K562 (cell line): ENCODE data around the gene IQGAP3. TPM values are rescaled to one million over a fixed set of nuclear protein-coding genes. Genes with fewer than 3 reads are reported as not detected.

Experiments
- ATAC-seq: fragments of 200-7000 bp; cut with Tn5 transposase; 3 replicates; pipeline ENCODE4 v1.9.1; 2020; ENCODE audit warnings: moderate library complexity
- BruUV-seq: library from RNA; stranded (reverse); fragments of 400-500 nt; replicated peaks from 2 replicates; lab custom pipeline; 2021; lab: Mats Ljungman, UMichigan
- CTCF ChIA-PET: fragments of 300-600 bp; formaldehyde crosslinking; extraction: SDS; loops from one replicate; lab custom pipeline; 2021; ENCODE audit warnings: low intra/inter-chr PET ratio; lab: Yijun Ruan, JAX
- POLR2A ChIA-PET: fragments of 300-600, 350-650 bp; sonication (Branson Sonifier 250); formaldehyde crosslinking; extraction: SDS; loops from one replicate; lab custom pipeline; 2021; ENCODE audit warnings: antibody characterized with exemption, inconsistent platforms; lab: Yijun Ruan, JAX
- DNase-seq, 4 experiments: peaks; one replicate each; pipeline versions ENCODE4 v3.0.0 to v3.0.0-alpha.2; 2011 to 2018; ENCODE audit warnings: low spot score in 3 of 4, mixed read lengths in 3 of 4; ENCODE audit errors: extremely low read depth in 1 of 4
- FAIRE-seq: peaks from 2 replicates; lab custom pipeline; 2011; peaks lifted over from hg19 to GRCh38; lab: Jason Lieb, UNC
- H2AFZ ChIP-seq: 2 replicates; pipeline ENCODE4 v1.6.0; 2011; ENCODE audit warnings: low read depth, low read length, control low read depth, inconsistent platforms
- H3K27ac ChIP-seq: fragments of 200-600 bp; 3 replicates; pipeline ENCODE4 v1.8.0; 2011; ENCODE audit warnings: low read depth, mild to moderate bottlenecking, control low read depth, inconsistent platforms, low read length, moderate library complexity, mixed read lengths; ENCODE audit errors: extremely low read depth
- H3K27me3 ChIP-seq, 2 experiments: fragments of 300-600 bp in 1 of 2; 2 replicates in 1 of 2; 3 replicates in 1 of 2; pipeline versions ENCODE4 v1.6.0 to v1.8.0; 2011; ENCODE audit warnings: inconsistent platforms in 2 of 2, low read length in 2 of 2, mild to moderate bottlenecking in 1 of 2, mixed read lengths in 1 of 2, moderate library complexity in 1 of 2; ENCODE audit not compliant: control insufficient read depth in 2 of 2, insufficient read depth in 2 of 2
- H3K36me3 ChIP-seq: fragments of 300-600 bp; 3 replicates; pipeline ENCODE4 v1.8.0; 2011; ENCODE audit warnings: mild to moderate bottlenecking, low read length, inconsistent platforms; ENCODE audit not compliant: control insufficient read depth, insufficient read depth
- H3K4me1 ChIP-seq, 2 experiments: fragments of 200-600 bp in 1 of 2; replicated peaks in 1 of 2; 2 replicates in 1 of 2; 3 replicates in 1 of 2; pipeline versions ENCODE4 v1.5.1 to v1.8.0; 2011; ENCODE audit warnings: inconsistent platforms in 2 of 2, low read length in 2 of 2, mild to moderate bottlenecking in 1 of 2, mixed read lengths in 1 of 2, moderate library complexity in 1 of 2; ENCODE audit not compliant: control insufficient read depth in 2 of 2, insufficient read depth in 2 of 2
- H3K4me2 ChIP-seq: 2 replicates; pipeline ENCODE4 v1.6.1; 2011; ENCODE audit warnings: low read length, control low read depth, inconsistent platforms, mixed read lengths; ENCODE audit not compliant: insufficient read depth
- H3K4me3 ChIP-seq: fragments of 200-600 bp; sonication (generic), shearing (Covaris generic); 2 replicates; pipeline ENCODE4 v1.5.1; 2016; ENCODE audit warnings: control low read depth, inconsistent platforms
- H3K79me2 ChIP-seq: fragments of 200-600 bp; 3 replicates; pipeline ENCODE4 v1.8.0; 2011; ENCODE audit warnings: low read length, inconsistent platforms; ENCODE audit not compliant: control insufficient read depth, insufficient read depth
- H3K9ac ChIP-seq, 2 experiments: 2 replicates each; pipeline versions ENCODE4 v1.6.0 to v1.6.1; 2011; ENCODE audit warnings: low read depth in 2 of 2, low read length in 2 of 2, control low read depth in 1 of 2, inconsistent platforms in 1 of 2, mild to moderate bottlenecking in 1 of 2, mixed read lengths in 1 of 2; ENCODE audit not compliant: insufficient read depth in 1 of 2
- H3K9me1 ChIP-seq: one replicate; pipeline ENCODE4 v1.6.0; 2011; ENCODE audit warnings: inconsistent platforms, mild to moderate bottlenecking, low read length, moderate library complexity; ENCODE audit not compliant: control insufficient read depth, insufficient read depth
- H3K9me3 ChIP-seq: replicated peaks from 2 replicates; pipeline ENCODE4 v1.5.1; 2011; ENCODE audit warnings: low read depth, low read length, inconsistent platforms; ENCODE audit not compliant: control insufficient read depth, insufficient read depth
- H4K20me1 ChIP-seq: replicated peaks from 2 replicates; pipeline ENCODE4 v1.6.1; 2011; ENCODE audit warnings: low read length, inconsistent platforms, mixed read lengths; ENCODE audit not compliant: control insufficient read depth, insufficient read depth
- FUS ChIP-seq: fragments of 200-400 bp; formaldehyde crosslinking; optimal IDR thresholded peaks from 2 replicates; pipeline ENCODE3; 2017; ENCODE audit warnings: low read depth, low read length
- IFI16 ChIP-seq: fragments of 250-450 bp; sonication (Bioruptor Pico); IDR thresholded peaks from 2 replicates; pipeline ENCODE4 v2.1.2; 2022; ENCODE audit warnings: mild to moderate bottlenecking, inconsistent platforms
- NELFE ChIP-seq: IDR thresholded peaks from 2 replicates; pipeline ENCODE4 v1.6.1; 2011; ENCODE audit warnings: mild to moderate bottlenecking; ENCODE audit not compliant: insufficient read depth, insufficient read length
- RNF2 ChIP-seq: sonication (generic); IDR thresholded peaks from 2 replicates; pipeline ENCODE4 v1.6.1; 2016
- SOX6 ChIP-seq: fragments of 450-650 bp; IDR thresholded peaks from 2 replicates; pipeline ENCODE4 v1.6.1; 2014; ENCODE audit warnings: mild to moderate bottlenecking
- ZFP36 ChIP-seq: fragments of 150-350 bp; IDR thresholded peaks from 2 replicates; pipeline ENCODE4 v1.6.1; 2018; ENCODE audit warnings: low read length, low read depth; ENCODE audit not compliant: partially characterized antibody
- WGBS: fragments of 100-300 bp; shearing (Covaris generic); methylation state at CpG from one replicate; pipeline ENCODE4 v1.1.6; 2016; ENCODE audit warnings: low coverage, mixed read lengths; ENCODE audit not compliant: insufficient coverage; ENCODE audit errors: missing lambda C conversion rate; 5-methylcytosine and 5-hydroxymethylcytosine counted together
- in situ Hi-C: fragments of 300-500 bp; cut with MboI; formaldehyde crosslinking; loops from 4 replicates; pipeline ENCODE4 v1.15.0; 2018; ENCODE audit warnings: inconsistent platforms, mixed read lengths
- intact Hi-C: fragments of 100-400 bp; cut with micrococcal nuclease; formaldehyde crosslinking; loops from 2 replicates; pipeline ENCODE4 v1.14.2; 2022
- polyA plus RNA-seq, 8 experiments: library from polyadenylated mRNA; depleted of rRNA in 4 of 8; stranded (reverse) in 5 of 8; unstranded in 3 of 8; fragments of >200 nt; fragmentation: Nextera tagmentation in 2 of 8; fragmentation: Illumina TruSeq in 1 of 8; extraction: Ambion mirVana in 2 of 8; extraction: Trizol in 1 of 8; gene quantifications; 2 replicates each; pipeline versions ENCODE4 v1.2.1 to v1.2.3, GENCODE V29; 2011 to 2014; ENCODE audit warnings: inconsistent platforms in 1 of 8, missing spikeins in 1 of 8
- total RNA-seq, 7 experiments: library from RNA; depleted of rRNA in 6 of 7; stranded (reverse); fragments of >200 nt in 6 of 7; fragmentation: Illumina TruSeq in 2 of 7; extraction: Trizol in 2 of 7; gene quantifications; 2 replicates each; pipeline versions ENCODE4 v1.2.1 to v1.2.3, GENCODE V29; 2011 to 2021; ENCODE audit warnings: low replicate concordance in 1 of 7
- TF ChIP-seq, protein P1 (sequence below): fragments of 450-650 bp; IDR thresholded peaks from 2 replicates; pipeline ENCODE4 v1.6.1; 2017; ENCODE audit warnings: mild to moderate bottlenecking, moderate library complexity
- TF ChIP-seq, protein P2 (sequence below): fragments of 450-650 bp; IDR thresholded peaks from 2 replicates; pipeline ENCODE4 v1.6.1; 2018; ENCODE audit warnings: mild to moderate bottlenecking, low read depth; ENCODE audit not compliant: partially characterized antibody

Gene IQGAP3
- total and polyA plus RNA-seq, 9 of the 15 experiments (the other 6 are each of a cell fraction or from before 2014, with no cell fraction given), result 1.4 to 16.6 (median 11.9) TPM

DNA sequence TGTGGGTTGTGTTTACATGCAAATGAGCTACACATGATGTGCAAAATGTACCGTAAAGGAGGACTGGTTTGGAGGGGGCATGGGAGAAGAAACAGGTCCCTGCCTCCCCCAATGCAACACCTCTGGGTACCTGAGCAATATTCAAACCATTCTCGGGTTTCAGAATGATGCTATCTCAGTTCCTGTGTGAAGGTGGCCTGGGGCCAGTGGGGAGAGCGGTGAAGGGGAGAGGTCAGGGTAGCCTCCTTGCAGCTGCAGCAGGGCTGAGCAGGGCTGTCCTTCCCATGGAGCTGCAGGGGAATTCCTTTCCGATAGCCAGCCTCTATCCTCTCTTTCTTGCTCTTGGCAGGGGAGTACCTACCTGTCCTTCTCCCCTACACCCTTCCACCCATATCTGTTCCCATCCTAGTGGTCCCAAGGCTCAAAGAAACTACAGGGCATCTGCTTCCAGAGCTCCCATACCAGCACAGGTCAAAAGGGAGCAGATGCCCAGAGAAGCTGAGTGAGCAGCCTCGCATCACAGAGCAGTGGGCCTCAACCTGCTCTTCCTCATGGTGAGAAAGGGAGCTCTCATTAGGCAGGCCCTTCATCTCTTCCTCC is 83.7 kb downstream of the IQGAP3 start:
- Histone ChIP-seq H3K27me3 (no peaks in the 10 kb centered on the region), H3K27ac (no peak overlapping the region), H3K9me1 (peaks cover 17% of the 10 kb centered on the region), H3K36me3 (no peaks in the 10 kb centered on the region; the same call in 2 of the 3 replicates), H3K9me3 (no peaks in the 10 kb centered on the region), H2AFZ (no peak overlapping the region), H3K4me1 (peaks cover 52 to 55% of the 10 kb centered on the region in 2 experiments), H3K9ac (peak overlapping the region in 1 of 2 experiments; percentile 86; a peak in 2 of 4 replicates), H3K4me2 (no peak overlapping the region; the same call in 1 of the 2 replicates), H3K79me2 (peaks cover 71% of the 10 kb centered on the region), H3K4me3 (no peak overlapping the region), H4K20me1 (peaks cover 44% of the 10 kb centered on the region)
- 68% methylated on average over 5 of the region's 5 CpGs for WGBS
- CTCF ChIA-PET, result no interaction called here
- intact Hi-C loops, result loop anchor here (1.0 to 10.0 kb wide), 2 partner anchors 12 to 56 kb away; partner anchors contain the start of gene MEF2D
- TF ChIP-seq ZFP36 (peak; percentile 4), IFI16 (CRISPR knock-in tag) (no peak)
- ATAC-seq (no peak), DNase-seq (no peak), FAIRE-seq (no peak)
- POLR2A ChIA-PET, result interaction anchor here (0.5 to 7.3 kb wide), 2 partner anchors 12 to 93 kb away, joined by 3 to 62 read pairs; partner anchors contain the start of gene MEF2D
- in situ Hi-C loops, result no loop called here
- BruUV-seq, result no TSS peak

DNA sequence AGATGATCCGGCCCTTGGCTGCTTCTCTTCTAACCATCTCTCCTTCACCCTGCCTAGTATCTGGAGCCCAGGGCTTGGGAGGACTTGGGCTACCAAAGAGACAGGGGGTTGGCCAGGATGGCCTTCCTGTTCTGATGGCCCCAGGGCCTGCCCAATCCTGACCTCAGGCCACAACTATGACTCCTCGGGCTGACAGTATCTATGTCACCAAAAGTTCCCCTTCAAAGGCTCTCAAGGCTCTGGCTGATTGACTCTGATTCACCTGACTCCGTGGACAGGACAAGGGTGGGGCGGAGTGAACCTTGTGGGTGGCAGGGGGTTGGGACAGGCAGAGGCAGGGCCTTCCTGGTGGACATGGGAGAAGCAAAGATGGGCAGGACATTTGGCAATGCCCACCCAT is 84.5 kb downstream of the IQGAP3 start:
- Histone ChIP-seq H3K27me3 (no peaks in the 10 kb centered on the region), H3K9me1 (peaks cover 17% of the 10 kb centered on the region), H3K9me3 (no peaks in the 10 kb centered on the region), H3K36me3 (peaks cover 3% of the 10 kb centered on the region; the same call in 2 of the 3 replicates), H4K20me1 (peaks cover 36% of the 10 kb centered on the region), H3K4me3 (no peak overlapping the region), H3K79me2 (peaks cover 63% of the 10 kb centered on the region), H3K27ac (no peak overlapping the region), H3K9ac (peak overlapping the region in 1 of 2 experiments; percentile 73; a peak in 2 of 4 replicates), H3K4me1 (peaks cover 44 to 47% of the 10 kb centered on the region in 2 experiments), H2AFZ (no peak overlapping the region), H3K4me2 (no peak overlapping the region)
- TF ChIP-seq, protein P1, sequence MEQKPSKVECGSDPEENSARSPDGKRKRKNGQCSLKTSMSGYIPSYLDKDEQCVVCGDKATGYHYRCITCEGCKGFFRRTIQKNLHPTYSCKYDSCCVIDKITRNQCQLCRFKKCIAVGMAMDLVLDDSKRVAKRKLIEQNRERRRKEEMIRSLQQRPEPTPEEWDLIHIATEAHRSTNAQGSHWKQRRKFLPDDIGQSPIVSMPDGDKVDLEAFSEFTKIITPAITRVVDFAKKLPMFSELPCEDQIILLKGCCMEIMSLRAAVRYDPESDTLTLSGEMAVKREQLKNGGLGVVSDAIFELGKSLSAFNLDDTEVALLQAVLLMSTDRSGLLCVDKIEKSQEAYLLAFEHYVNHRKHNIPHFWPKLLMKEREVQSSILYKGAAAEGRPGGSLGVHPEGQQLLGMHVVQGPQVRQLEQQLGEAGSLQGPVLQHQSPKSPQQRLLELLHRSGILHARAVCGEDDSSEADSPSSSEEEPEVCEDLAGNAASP, result no peak
- TF ChIP-seq, protein P2, sequence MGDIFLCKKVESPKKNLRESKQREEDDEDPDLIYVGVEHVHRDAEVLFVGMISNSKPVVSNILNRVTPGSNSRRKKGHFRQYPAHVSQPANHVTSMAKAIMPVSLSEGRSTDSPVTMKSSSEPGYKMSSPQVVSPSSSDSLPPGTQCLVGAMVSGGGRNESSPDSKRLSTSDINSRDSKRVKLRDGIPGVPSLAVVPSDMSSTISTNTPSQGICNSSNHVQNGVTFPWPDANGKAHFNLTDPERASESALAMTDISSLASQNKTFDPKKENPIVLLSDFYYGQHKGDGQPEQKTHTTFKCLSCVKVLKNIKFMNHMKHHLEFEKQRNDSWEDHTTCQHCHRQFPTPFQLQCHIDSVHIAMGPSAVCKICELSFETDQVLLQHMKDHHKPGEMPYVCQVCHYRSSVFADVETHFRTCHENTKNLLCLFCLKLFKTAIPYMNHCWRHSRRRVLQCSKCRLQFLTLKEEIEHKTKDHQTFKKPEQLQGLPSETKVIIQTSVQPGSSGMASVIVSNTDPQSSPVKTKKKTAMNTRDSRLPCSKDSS, result no peak
- no peak for TF ChIP-seq FUS
- no peak for TF ChIP-seq RNF2
- TF ChIP-seq SOX6, result no peak
- no peak for TF ChIP-seq NELFE
- in situ Hi-C loops (no loop called here), intact Hi-C loops (loop anchor here (10.0 kb wide), 1 partner anchor 57 kb away; no protein-coding TSS in a partner anchor)
- BruUV-seq, result no TSS peak
- CTCF ChIA-PET, result no interaction called here
- WGBS, result 51% methylated on average over 4 of the region's 4 CpGs
- ATAC-seq, result no peak
- DNase-seq, result no peak
- POLR2A ChIA-PET, result interaction anchor here (7.3 kb wide), 1 partner anchor 13 kb away, joined by 62 read pairs; the partner anchor contains the start of gene MEF2D
- FAIRE-seq, result no peak
